ENCODE measurements around the gene TNFRSF18.

DNA sequence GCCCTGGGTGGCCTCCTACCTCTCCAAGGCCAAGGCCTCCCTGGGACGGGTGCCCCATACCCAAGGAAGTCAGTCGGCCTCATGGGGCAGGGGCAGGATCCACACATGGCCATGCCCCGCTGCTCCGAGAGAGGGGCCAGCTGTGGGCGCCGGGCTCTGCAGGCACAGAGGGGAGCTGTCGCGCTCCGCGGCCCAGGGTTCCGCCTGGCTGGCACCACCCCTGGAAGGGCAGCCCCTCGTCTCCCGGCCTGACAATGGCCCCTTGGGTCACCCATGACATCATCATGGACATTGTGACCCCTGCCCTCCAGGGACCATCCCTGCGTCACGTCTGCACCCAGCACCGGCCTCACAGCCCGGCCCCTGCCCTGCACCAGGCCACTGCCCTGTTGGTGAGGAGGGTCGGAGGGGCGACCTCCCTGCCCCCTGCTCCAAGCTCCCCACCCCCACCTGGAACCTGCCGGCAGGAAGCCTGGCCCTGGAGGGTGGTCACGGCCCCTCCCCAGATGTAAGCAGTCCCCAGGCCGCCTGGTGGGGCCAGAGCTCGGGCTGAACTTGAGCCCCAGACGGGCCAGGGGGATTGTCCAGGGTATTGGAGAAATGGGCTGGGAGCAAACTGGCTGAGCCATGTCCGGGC lies 26.9 kb downstream of the TNFRSF18 start:
- TF ChIP-seq POLR2A (IDR thresholded peaks at IDR 0.05; ENCODE audit: low read depth, low read length) (no peak), POLR2AphosphoS5 (IDR thresholded peaks at IDR 0.05; ENCODE audit: low read depth, low read length) (no peak)

Measured in GM12892 (cell line).